Muscle of arm (tissue), 12 donors: ENCODE data around the gene SNORC. TPM values are rescaled to one million over a fixed set of nuclear protein-coding genes. Genes with fewer than 3 reads are reported as not detected.
A peak's percentile ranks its signal among the peaks of the same experiment; 100 is the strongest.
"Not testable (repeated sequence)": the region's sequence is repeated elsewhere in the genome, so short reads cannot be mapped to it uniquely, and the experiment has no call there.

Source experiments
- DNase-seq: peaks from one replicate; pipeline ENCODE4 v3.0.0-alpha.2; 2013
- polyA plus RNA-seq, 12 donors: library from polyadenylated mRNA; unstranded; fragments of 120-200 nt; gene quantifications; one replicate each; pipeline ENCODE4 v1.2.1, GENCODE V29; 2013; ENCODE audit not compliant: insufficient read length in 12 of 12

The SNORC gene
- polyA plus RNA-seq, 12 donors = 0.45 to 11.2 (median 1.6) TPM; not detected in 1

DNA sequence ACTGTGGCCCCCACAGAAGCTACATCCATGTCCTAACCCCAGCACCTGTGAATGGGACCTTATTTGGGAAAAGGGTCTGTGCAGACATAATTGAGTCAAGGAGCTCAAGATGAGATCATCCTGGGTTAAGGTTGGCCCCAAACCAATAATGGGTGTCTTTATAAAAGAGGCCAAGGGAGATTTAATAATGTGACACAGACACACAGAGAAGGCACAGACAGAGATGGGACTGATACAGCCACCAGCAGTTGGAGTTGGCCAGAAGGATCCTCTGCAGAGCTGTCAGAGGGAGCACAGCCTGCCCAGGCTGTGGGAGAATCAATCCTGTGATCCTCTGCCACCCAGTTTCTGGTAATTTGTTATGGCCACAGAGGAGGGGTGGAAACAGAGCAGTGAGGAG is 26.0 kb downstream of the SNORC start:
- no peak for DNase-seq

DNA sequence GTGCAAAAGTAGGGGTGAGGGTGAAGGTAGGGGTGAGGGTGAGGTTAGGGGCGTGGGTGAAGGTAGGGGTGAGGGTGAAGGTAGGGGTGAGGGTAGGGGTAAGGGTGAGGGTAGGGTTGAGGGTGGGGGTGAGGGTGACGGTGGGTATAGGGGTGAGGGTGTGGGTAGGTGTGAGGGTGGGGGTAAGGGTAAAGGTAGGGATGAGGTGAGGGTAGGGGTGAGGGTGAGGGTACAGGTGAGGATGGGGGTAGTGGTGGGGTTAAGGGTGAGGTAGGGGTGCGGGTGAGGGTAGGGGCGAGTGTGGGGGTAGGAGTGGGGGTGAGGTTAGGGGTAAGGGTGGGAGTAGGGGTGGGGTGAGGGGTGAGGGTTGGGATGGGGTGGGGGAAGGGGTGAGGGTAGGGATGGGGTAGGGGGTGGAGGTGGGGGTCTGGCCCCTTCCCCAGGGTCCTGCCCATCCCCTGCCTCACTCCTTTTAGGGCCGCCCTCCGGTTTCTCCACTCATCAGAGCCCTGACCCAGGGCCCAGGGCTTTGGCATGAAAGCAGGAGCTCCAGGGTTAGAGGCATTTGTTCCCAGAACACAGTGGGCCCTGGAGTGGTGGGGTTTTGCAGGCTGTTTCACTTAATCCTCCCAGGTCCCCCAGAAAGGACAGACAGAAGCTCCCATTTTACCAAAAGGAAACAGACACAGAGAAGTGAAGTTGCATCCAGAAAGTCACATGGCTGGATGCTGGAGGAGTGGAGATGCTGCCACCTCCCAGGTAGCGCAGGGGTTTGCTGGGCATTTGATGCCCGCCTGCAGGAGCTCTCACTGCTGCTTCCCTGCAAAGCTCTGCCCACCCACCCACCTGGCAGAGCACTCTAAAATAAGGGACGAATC is 26.9 kb downstream of the SNORC start:
- no peak for DNase-seq

GRCh38 chr2:232897598-232898408 is 27.7 kb downstream of the SNORC start:
- DNase-seq = no peak

GRCh38 chr2:232898592-232899543 is 28.8 kb downstream of the SNORC start:
- peak; percentile 45 for DNase-seq

DNA sequence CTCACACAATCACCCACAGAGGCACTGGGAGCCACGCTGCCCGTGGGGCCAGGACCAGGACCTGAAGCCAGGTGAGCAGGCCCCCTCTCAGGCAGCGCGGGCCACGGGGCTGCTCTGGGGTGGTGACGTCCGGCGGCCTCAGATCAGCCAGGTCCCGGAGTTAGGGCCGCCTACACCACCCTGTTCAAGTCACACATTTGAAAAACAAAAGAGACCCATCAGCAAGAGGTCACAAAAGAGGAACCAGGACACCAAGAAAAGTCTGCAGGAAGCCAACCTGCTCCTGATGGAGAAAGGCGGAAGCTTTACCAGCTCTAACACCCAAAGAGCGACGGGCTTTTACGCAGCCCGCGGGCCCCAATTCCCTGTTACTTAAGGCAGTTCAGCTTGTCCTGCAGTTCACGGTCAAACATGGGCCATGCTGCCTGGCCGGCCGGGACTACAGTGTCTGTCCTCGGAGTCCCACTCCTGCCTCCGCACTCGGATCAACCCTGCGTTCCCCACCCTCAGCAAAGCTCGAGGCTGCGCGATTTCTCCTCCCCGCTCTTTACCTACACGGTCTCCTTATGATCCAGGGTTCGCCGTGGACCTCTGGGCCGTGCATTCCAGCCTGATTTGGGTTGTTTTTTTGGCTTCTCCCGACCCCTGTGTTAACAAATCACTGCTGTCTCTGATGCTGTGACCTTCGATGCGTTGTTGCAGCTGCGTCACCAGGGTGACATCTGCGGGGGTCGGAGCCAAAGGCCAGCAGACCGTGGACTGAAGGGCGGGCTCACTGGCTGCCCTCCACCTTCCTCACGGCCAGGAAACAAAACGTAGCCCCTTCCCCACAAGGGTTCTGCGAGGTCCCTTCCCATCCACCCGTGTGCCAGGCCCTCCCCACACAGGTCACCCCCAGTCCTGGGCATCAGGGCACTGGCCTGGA is 31.0 kb downstream of the SNORC start:
- DNase-seq = no peak

GRCh38 chr2:232901736-232902578 is 31.9 kb downstream of the SNORC start:
- DNase-seq = no peak

GRCh38 chr2:232903989-232904388 is 33.9 kb downstream of the SNORC start:
- no peak for DNase-seq

- not testable (repeated sequence) for DNase-seq
These were observed 37.0 kb downstream of the SNORC start for GRCh38 chr2:232906867-232907717.

DNA sequence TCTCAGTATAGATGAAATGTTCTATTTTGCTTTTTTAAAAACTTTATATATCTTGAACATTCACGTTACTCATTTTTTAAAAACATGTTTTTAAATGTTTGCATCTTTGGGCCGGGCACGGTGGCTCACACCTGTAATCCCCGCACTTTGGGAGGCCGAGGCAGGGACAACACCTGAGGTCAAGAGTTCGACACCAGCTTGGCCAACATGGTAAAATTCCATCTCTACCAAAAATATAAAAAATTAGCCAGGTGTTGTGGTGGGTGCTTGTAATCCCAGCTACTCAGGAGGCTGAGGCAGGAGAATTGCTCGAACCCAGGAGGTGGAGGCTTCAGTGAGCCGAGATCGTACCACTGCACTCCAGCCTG is 37.6 kb downstream of the SNORC start:
- DNase-seq = not testable (repeated sequence)

DNA sequence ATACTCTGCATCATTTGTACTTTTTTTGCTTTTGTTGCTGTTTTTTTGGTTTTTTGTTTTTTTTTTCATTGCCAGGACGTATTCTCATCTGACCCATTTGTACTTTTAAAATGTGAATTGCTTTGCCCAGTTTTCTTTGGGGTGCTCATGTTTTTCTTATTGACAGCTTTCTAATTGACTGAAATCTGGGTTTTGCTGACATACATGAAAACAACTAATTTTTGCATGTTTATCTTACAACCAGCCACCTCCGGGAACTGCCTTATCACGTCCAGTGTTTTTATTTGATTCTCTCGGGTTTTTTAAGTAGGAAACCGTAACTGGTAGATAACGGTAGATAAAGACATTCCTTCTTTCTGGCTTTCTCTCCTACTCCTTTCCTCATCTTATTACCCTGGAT is 38.6 kb downstream of the SNORC start:
- DNase-seq = no peak

DNA sequence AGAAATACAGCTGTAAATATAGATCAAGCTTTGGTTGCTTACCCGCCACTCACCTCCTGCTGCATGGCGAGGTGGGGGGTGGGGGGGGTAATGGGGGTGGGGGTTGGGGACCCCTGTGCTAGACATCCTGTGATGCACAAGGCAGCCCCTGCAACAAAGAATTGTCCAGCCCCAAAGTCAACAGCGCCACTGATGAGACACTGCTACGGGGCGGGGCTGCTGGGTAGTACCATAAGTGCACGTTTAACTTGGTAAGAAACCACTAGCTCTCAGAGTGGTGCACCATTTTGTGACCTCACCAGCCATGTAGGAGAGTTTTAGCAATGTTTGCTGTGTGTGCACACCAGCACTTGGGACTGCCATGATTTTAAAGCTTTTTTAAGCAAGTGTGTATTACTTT is 40.3 kb downstream of the SNORC start:
- DNase-seq = no peak

GRCh38 chr2:232911712-232912277 is 41.7 kb downstream of the SNORC start:
- no peak for DNase-seq

- no peak for DNase-seq
These were observed 43.8 kb downstream of the SNORC start for GRCh38 chr2:232913903-232914302.

DNA sequence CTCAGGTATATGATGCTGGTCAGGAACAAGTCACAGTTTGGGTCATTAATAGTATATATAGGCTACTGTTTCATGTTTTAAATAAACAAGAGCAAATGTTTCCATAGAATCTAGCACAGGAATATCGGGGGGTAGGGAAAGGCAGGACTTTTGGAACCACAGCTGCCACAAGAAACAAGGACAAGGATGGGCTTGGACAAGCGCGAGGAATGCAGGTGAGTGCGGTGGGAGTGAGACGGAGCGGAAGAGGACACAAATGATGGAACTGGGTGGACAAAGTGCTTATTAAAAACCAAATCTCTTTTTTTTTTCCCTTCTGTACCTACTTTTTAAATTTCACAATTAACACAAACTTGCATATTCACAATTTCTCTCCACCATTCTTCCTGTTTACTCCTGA is 49.1 kb downstream of the SNORC start:
- no peak for DNase-seq

GRCh38 chr2:232920055-232920454 is 50.0 kb downstream of the SNORC start:
- DNase-seq = no peak

- DNase-seq = no peak
These were observed 50.7 kb downstream of the SNORC start for GRCh38 chr2:232920760-232921159.

- DNase-seq = no peak
These were observed 54.4 kb downstream of the SNORC start for GRCh38 chr2:232924433-232924832.

DNA sequence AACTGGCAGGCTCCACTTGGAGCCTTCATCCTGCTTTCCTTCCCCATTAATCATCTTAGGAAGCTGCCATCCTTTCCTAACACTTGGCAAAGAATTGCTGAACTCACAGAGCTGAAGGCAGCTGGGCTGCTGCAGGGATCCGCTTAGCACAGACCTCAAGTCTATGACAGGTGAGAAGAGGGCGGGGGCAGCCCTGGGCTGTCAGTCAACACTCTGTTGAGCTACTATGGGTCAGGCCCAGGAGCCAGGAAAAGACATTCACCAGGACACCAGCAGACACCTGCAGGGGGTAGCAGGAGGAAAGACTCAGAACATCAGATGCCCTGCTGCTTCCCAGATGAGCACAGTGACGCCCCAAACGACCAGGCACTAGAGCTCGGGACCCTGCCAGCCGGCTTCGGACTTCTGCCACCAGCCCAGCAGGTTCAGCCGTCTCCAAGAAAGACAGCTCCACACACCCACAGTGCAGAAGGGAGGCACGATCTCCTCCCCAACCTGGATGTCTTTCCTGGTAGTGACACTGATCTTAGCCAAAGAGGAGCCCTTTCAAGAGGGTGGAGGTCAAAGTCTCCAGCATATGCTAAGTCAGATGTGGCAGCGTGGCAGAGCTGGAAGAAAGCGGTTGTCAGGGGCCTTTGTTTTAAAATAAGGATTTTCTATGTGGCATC is 55.2 kb downstream of the SNORC start:
- DNase-seq = no peak
